ENCODE data around the gene LRRC8E.
A peak's percentile ranks its signal among the peaks of the same experiment; 100 is the strongest.
"Not testable (repeated sequence)": the region's sequence is repeated elsewhere in the genome, so short reads cannot be mapped to it uniquely, and the experiment has no call there.

Gene LRRC8E

GRCh38 chr19:7887408-7888144, 734 bp upstream of the LRRC8E start:
- no peak for DNase-seq (ENCODE audit: low read depth, low spot score)

GRCh38 chr19:7888826-7889217, 512 bp downstream of the LRRC8E start:
- no peak for DNase-seq (ENCODE audit: low read depth, low spot score)

- not testable (repeated sequence) for DNase-seq (ENCODE audit: low read depth, low spot score)
These were observed 5.2 kb downstream of the LRRC8E start for GRCh38 chr19:7893362-7894101.

GRCh38 chr19:7894612-7895309, 6.5 kb downstream of the LRRC8E start:
- DNase-seq (ENCODE audit: low read depth, low spot score) = no peak

- no peak for DNase-seq (ENCODE audit: low read depth, low spot score)
These were observed 7.3 kb downstream of the LRRC8E start for GRCh38 chr19:7895565-7895964.

GRCh38 chr19:7897292-7897691, 9.0 kb downstream of the LRRC8E start:
- DNase-seq (ENCODE audit: low read depth, low spot score) = no peak

- no peak for DNase-seq (ENCODE audit: low read depth, low spot score)
These were observed 10.7 kb downstream of the LRRC8E start for GRCh38 chr19:7898967-7899366.

GRCh38 chr19:7899751-7900378, 11.6 kb downstream of the LRRC8E start:
- DNase-seq (ENCODE audit: low read depth, low spot score) = no peak

- DNase-seq (ENCODE audit: low read depth, low spot score) = no peak
These were observed 12.1 kb downstream of the LRRC8E start for GRCh38 chr19:7900401-7900870.

- DNase-seq (ENCODE audit: low read depth, low spot score) = no peak
These were observed 12.6 kb downstream of the LRRC8E start for GRCh38 chr19:7900931-7901330.

- DNase-seq (ENCODE audit: low read depth, low spot score) = no peak
These were observed 13.0 kb downstream of the LRRC8E start for GRCh38 chr19:7901337-7901736.

GRCh38 chr19:7902796-7903243, 14.5 kb downstream of the LRRC8E start:
- DNase-seq (ENCODE audit: low read depth, low spot score) = no peak

- peak; percentile 95 for DNase-seq (ENCODE audit: low read depth, low spot score)
These were observed 15.1 kb downstream of the LRRC8E start, which contains the start of gene MAP2K7 for GRCh38 chr19:7903244-7904073. Gene MAP2K7 (plus strand): TSS chr19:7903877. CDS start chr19:7903945, 68 bp downstream.

- DNase-seq (ENCODE audit: low read depth, low spot score) = no peak
These were observed 16.0 kb downstream of the LRRC8E start for GRCh38 chr19:7904074-7905020.

- no peak for DNase-seq (ENCODE audit: low read depth, low spot score)
These were observed 17.0 kb downstream of the LRRC8E start for GRCh38 chr19:7905268-7905667.

- no peak for DNase-seq (ENCODE audit: low read depth, low spot score)
These were observed 17.5 kb downstream of the LRRC8E start for GRCh38 chr19:7905859-7906258.

GRCh38 chr19:7907122-7907521, 18.8 kb downstream of the LRRC8E start:
- no peak for DNase-seq (ENCODE audit: low read depth, low spot score)

GRCh38 chr19:7907544-7907943, 19.2 kb downstream of the LRRC8E start:
- no peak for DNase-seq (ENCODE audit: low read depth, low spot score)

GRCh38 chr19:7908078-7908699, 19.9 kb downstream of the LRRC8E start:
- no peak for DNase-seq (ENCODE audit: low read depth, low spot score)

All from iPS DF 19.7 (cell line).